Activated CD4-positive, alpha-beta T cell treated with anti-CD3 and anti-CD28 coated beads for 4 hours (primary cell): ENCODE data around the gene RIPPLY1.

Source experiments
- DNase-seq, 2 donors: peaks; one replicate each; pipeline ENCODE4 v3.0.0-alpha.2; 2020

RIPPLY1 gene

GRCh38 chrX:106903291-106903824 lies at the start of gene RIPPLY1:
Gene RIPPLY1, minus strand, starts transcription at chrX:106903341. Its CDS starts 54 bp downstream, at chrX:106903287.
- DNase-seq = no peak

GRCh38 chrX:106952538-106952937 lies 49.4 kb upstream of the RIPPLY1 start:
- DNase-seq = no peak

GRCh38 chrX:106952089-106952488 lies 48.9 kb upstream of the RIPPLY1 start:
- no peak for DNase-seq

GRCh38 chrX:106951230-106951629 lies 48.1 kb upstream of the RIPPLY1 start:
- no peak for DNase-seq

GRCh38 chrX:106950381-106950780 lies 47.2 kb upstream of the RIPPLY1 start:
- no peak for DNase-seq

GRCh38 chrX:106949366-106949765 lies 46.2 kb upstream of the RIPPLY1 start:
- no peak for DNase-seq

- no peak for DNase-seq
Observed at GRCh38 chrX:106948641-106949040, 45.5 kb upstream of the RIPPLY1 start.

GRCh38 chrX:106946464-106946863 lies 43.3 kb upstream of the RIPPLY1 start:
- no peak for DNase-seq

GRCh38 chrX:106940068-106940467 lies 36.9 kb upstream of the RIPPLY1 start:
- DNase-seq = no peak

GRCh38 chrX:106939566-106939965 lies 36.4 kb upstream of the RIPPLY1 start:
- DNase-seq = no peak

GRCh38 chrX:106936246-106936645 lies 33.1 kb upstream of the RIPPLY1 start:
- DNase-seq = no peak

GRCh38 chrX:106935175-106935574 lies 32.0 kb upstream of the RIPPLY1 start:
- DNase-seq = no peak

GRCh38 chrX:106933538-106933961 lies 30.4 kb upstream of the RIPPLY1 start:
- DNase-seq = no peak

GRCh38 chrX:106932960-106933537 lies 29.9 kb upstream of the RIPPLY1 start:
- DNase-seq = no peak

- DNase-seq = no peak
Observed at GRCh38 chrX:106932492-106932923, 29.4 kb upstream of the RIPPLY1 start.

- no peak for DNase-seq
Observed at GRCh38 chrX:106931831-106932491, 28.8 kb upstream of the RIPPLY1 start.

- DNase-seq = no peak
Observed at GRCh38 chrX:106928227-106928626, 25.1 kb upstream of the RIPPLY1 start.

- no peak for DNase-seq
Observed at GRCh38 chrX:106927700-106928099, 24.6 kb upstream of the RIPPLY1 start.

GRCh38 chrX:106927023-106927422 lies 23.9 kb upstream of the RIPPLY1 start:
- no peak for DNase-seq

GRCh38 chrX:106921637-106922036 lies 18.5 kb upstream of the RIPPLY1 start:
- no peak for DNase-seq

GRCh38 chrX:106919932-106920452 lies 16.9 kb upstream of the RIPPLY1 start, which contains the start of gene CLDN2:
Gene CLDN2, plus strand, starts transcription at chrX:106920402. Its CDS starts 7,827 bp downstream, at chrX:106928229.
- DNase-seq = no peak

- DNase-seq = no peak
Observed at GRCh38 chrX:106917830-106918500, 14.8 kb upstream of the RIPPLY1 start.

- DNase-seq = no peak
Observed at GRCh38 chrX:106912864-106913263, 9.7 kb upstream of the RIPPLY1 start.

- DNase-seq = no peak
Observed at GRCh38 chrX:106906361-106906760, 3.2 kb upstream of the RIPPLY1 start.
